Measurements from ENCODE around the gene SORCS1.

SORCS1 gene

GRCh38 chr10:106959521-106959920 is 205.0 kb downstream of the SORCS1 start:
- no peak overlapping the region for H3K4me3 ChIP-seq (ENCODE audit: low read depth, low read length)
- no peak for TF ChIP-seq CTCF (IDR thresholded peaks at IDR 0.05; ENCODE audit: low read depth, low read length)

GRCh38 chr10:106958589-106959361 is 205.7 kb downstream of the SORCS1 start:
- TF ChIP-seq CTCF (IDR thresholded peaks at IDR 0.05; ENCODE audit: low read depth, low read length), result no peak
- H3K4me3 ChIP-seq (ENCODE audit: low read depth, low read length), result no peak overlapping the region

- TF ChIP-seq CTCF (IDR thresholded peaks at IDR 0.05; ENCODE audit: low read depth, low read length), result no peak
Observed at GRCh38 chr10:106957823-106958588, 206.5 kb downstream of the SORCS1 start.

GRCh38 chr10:106956216-106956915 is 208.1 kb downstream of the SORCS1 start:
- TF ChIP-seq CTCF (IDR thresholded peaks at IDR 0.05; ENCODE audit: low read depth, low read length), result no peak
- H3K4me3 ChIP-seq (ENCODE audit: low read depth, low read length), result no peak overlapping the region

More at GRCh38 chr10:106957823-106958588, 206.5 kb downstream of the SORCS1 start:
- no peak overlapping the region for H3K4me3 ChIP-seq (ENCODE audit: low read depth, low read length)

GRCh38 chr10:106955133-106955532 is 209.4 kb downstream of the SORCS1 start:
- no peak overlapping the region for H3K4me3 ChIP-seq (ENCODE audit: low read depth, low read length)
- TF ChIP-seq CTCF (IDR thresholded peaks at IDR 0.05; ENCODE audit: low read depth, low read length), result no peak

GRCh38 chr10:106952033-106952432 is 212.5 kb downstream of the SORCS1 start:
- H3K4me3 ChIP-seq (ENCODE audit: low read depth, low read length), result no peak overlapping the region
- no peak for TF ChIP-seq CTCF (IDR thresholded peaks at IDR 0.05; ENCODE audit: low read depth, low read length)

All from WI38 (cell line).